HG02642 (cell line): ENCODE data around the gene EI24.
"Not testable (repeated sequence)": the region's sequence is repeated elsewhere in the genome, so short reads cannot be mapped to it uniquely, and the experiment has no call there.

Experiments
- ATAC-seq: cut with Tn5 transposase; IDR thresholded peaks from one replicate; pipeline ENCODE4 v1.9.1; 2021; ENCODE audit warnings: mild to moderate bottlenecking; ENCODE audit not compliant: unreplicated experiment, poor library complexity

The EI24 gene

GRCh38 chr11:125568970-125569914 lies at the start of gene EI24:
TSS of gene EI24 (plus strand) at chr11:125569477. CDS start at chr11:125572528, 3,051 bp downstream.
- peak; percentile 96 for ATAC-seq

- no peak for ATAC-seq
These were observed 49.1 kb upstream of the EI24 start for GRCh38 chr11:125519860-125520834.

GRCh38 chr11:125525303-125525702 lies 44.0 kb upstream of the EI24 start:
- no peak for ATAC-seq

- ATAC-seq = no peak
These were observed 36.6 kb upstream of the EI24 start for GRCh38 chr11:125532668-125533067.

GRCh38 chr11:125535585-125535984 lies 33.7 kb upstream of the EI24 start:
- ATAC-seq = no peak

- not testable (repeated sequence) for ATAC-seq
These were observed 32.4 kb upstream of the EI24 start for GRCh38 chr11:125536834-125537233.

- ATAC-seq = no peak
These were observed 26.6 kb upstream of the EI24 start for GRCh38 chr11:125542709-125543108.

- no peak for ATAC-seq
These were observed 18.5 kb upstream of the EI24 start for GRCh38 chr11:125550780-125551179.

GRCh38 chr11:125551835-125552342 lies 17.4 kb upstream of the EI24 start:
- no peak for ATAC-seq

GRCh38 chr11:125552927-125553326 lies 16.4 kb upstream of the EI24 start:
- no peak for ATAC-seq

- ATAC-seq = no peak
These were observed 15.9 kb upstream of the EI24 start for GRCh38 chr11:125553357-125553756.

- ATAC-seq = no peak
These were observed 15.2 kb upstream of the EI24 start for GRCh38 chr11:125554038-125554437.

GRCh38 chr11:125559888-125560287 lies 9.4 kb upstream of the EI24 start:
- no peak for ATAC-seq

- no peak for ATAC-seq
These were observed 7.4 kb upstream of the EI24 start for GRCh38 chr11:125561924-125562323.

- no peak for ATAC-seq
These were observed 6.8 kb upstream of the EI24 start for GRCh38 chr11:125562430-125562829.

GRCh38 chr11:125564357-125564756 lies 4.9 kb upstream of the EI24 start:
- no peak for ATAC-seq

GRCh38 chr11:125566235-125566634 lies 3.0 kb upstream of the EI24 start:
- ATAC-seq = no peak

GRCh38 chr11:125569915-125570621 lies 791 bp downstream of the EI24 start:
- no peak for ATAC-seq

GRCh38 chr11:125570952-125571351 lies 1.7 kb downstream of the EI24 start:
- ATAC-seq = no peak

GRCh38 chr11:125572916-125573315 lies 3.6 kb downstream of the EI24 start:
- no peak for ATAC-seq
